DMS53 (cell line): ENCODE data around the gene LMBR1.
"Not testable (repeated sequence)": the region's sequence is repeated elsewhere in the genome, so short reads cannot be mapped to it uniquely, and the experiment has no call there.

Experiments used
- DNase-seq: peaks from one replicate; lab custom pipeline; 2025; lab: John Stamatoyannopoulos, UW

Gene LMBR1

DNA sequence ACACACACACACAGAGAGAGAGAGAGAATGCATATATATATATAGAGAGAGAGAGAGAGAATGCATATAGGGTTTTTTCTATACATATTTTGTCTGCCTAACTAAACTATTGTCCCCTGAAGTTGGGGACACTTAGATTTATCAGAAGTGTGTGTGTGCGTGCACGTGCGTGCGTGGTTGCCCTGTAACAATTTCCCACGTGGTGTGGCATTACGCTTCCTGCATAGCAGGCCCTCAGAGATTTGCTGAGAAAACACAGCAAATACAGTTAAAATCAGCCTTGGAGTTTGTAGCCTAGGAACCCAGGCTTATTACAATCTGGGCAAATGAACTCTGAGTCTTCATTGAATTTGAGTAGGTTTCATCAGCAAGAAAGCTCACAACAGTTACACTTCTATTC is 237.7 kb downstream of the LMBR1 start:
- DNase-seq = no peak

GRCh38 chr7:156654511-156655234 is 238.3 kb downstream of the LMBR1 start:
- no peak for DNase-seq

DNA sequence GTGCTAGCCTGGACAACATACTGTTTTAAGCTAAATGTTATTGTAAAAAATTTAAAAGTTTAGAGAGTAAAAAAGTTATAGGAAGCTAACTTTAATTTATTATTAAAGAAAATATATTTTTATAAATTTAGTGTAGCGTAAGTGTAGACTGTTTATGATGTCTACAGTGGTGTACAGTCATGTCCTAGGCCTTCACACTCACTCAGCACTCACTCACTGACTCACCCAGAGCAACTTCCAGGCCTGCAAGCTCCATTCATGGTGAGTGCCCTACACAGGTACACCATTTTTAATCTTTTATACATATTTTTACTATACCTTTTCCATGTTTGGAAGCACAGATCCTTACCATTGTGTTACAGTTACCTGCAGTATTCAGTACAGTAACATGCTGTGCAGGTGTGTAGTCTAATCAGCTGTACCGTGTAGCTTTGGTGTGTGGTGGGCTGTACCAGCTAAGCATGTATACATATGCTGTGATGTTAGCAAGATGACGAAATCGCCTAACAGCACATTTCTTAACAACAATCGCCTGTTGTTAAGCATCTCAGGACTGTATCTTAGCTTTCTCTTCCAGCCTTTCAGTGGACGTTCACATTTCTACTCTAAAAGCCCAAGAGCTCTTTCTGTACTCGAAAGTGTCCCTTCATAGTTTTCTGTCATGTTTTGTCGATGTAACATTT is 240.0 kb downstream of the LMBR1 start:
- no peak for DNase-seq

GRCh38 chr7:156651474-156651873 is 241.5 kb downstream of the LMBR1 start:
- no peak for DNase-seq

DNA sequence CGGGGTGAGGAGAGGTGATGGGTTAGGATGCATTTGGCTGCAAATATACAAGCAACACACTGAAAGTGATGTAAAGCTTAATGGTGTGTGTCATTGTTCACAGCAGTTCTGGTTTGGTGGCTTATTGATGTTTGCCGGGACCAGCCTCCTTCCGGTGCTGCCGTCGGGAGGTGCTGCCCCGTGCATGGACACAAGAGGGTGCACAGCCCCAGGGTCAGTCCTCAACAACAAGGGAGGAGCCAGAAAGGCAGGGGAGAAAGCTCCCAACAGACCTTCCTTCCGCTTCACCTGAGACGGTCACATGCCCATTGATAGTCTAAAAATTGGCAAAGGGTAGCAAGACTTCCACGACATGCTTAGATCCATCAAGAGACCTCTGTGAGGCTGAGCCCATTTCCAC is 242.9 kb downstream of the LMBR1 start:
- peak; percentile 70 for DNase-seq

DNA sequence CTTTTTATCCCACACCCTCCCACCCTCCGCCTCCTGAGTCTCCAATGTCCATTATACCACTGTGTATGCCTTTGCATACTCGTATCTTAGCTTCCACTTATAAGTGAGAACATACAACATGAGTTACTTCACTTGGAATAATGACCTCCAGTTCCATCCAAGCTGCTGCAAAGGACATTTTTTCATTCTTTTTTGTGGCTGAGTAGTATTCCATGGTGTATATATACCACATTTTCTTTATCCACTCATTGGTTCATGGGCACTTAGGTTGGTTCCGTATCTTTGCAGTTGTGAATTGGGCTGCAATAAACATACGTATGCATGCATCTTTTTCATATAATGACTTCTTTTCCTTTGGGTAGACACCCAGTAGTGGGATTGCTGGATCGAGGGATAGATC is 245.7 kb downstream of the LMBR1 start:
- DNase-seq = not testable (repeated sequence)

- DNase-seq = no peak
Measured at GRCh38 chr7:156642306-156643045, 250.5 kb downstream of the LMBR1 start.

- DNase-seq = peak; percentile 84
Measured at GRCh38 chr7:156640949-156641485, 252.0 kb downstream of the LMBR1 start.

- peak; percentile 98 for DNase-seq
Measured at GRCh38 chr7:156640257-156640948, 252.6 kb downstream of the LMBR1 start, which contains the start of gene RNF32. Gene RNF32, plus strand, starts transcription at chr7:156640774. Its CDS starts 3,104 bp downstream, at chr7:156643878.

DNA sequence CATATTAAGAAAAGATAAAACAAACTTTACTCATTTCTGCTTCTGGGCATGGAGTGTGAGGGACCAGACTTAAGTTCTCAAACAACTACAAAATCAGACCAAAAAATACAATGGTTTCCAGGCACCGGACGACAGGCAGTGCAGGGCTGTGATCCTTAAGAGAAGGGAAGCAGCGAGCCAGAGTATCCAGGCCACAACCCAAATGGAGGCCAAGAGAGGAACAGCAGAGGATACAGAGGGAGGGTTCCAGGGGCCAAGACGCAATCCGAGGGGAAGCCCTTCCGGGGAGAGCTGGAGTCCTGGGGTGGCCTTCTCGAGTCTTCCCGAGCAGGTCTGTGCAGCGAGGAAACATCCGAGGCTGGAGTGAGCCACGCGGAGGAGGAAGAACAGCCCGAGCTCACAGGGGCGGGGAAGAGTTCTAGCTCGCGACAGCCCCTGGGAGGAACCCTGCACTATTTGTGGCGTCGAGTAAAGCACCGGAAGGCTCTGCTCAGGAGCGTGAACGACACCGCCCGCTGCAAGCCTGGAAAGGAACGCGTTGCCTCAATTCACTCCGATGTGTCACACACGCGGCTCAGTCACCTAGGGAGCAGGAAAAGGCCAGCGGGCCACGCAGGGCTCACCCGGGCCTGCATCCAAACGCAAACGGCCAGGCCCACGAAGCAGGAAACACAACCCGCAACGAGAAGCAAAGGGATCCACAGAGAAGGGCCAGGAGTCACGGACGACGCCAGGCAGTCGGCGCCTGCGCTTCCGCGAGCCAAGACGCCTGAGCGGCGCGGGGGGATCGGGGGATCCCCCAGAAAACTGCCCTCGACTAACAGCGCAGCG is 253.3 kb downstream of the LMBR1 start:
- peak; percentile 93 for DNase-seq

DNA sequence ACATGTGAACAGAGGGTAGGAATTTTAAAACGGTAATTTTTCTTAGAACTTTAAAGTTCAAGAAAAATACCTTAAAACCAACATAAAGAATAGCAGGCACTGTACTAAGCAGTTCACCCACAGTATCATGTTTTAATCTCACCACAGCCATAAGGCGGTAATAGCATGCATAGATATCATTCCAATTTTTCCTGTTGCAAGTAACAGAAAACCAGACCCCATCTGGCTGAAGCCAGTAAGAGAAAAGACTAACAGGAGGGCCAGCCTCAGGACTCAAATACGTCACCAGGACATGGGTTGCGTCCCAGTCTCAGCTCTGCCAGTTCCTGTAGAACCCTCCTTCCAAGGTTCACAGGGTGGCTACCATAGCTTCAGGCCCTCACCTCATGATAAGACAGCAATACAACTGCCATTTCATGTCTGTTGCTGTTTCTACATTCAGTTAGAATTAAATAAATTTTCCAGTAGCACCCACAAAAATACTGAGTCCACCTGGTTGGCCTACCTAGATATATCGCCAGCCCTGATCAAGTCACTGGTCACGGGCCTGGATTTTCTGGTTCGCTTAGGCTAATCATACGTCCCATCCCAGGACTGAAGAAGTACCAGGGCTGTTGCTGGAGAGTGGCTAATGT is 254.4 kb downstream of the LMBR1 start:
- DNase-seq = no peak

DNA sequence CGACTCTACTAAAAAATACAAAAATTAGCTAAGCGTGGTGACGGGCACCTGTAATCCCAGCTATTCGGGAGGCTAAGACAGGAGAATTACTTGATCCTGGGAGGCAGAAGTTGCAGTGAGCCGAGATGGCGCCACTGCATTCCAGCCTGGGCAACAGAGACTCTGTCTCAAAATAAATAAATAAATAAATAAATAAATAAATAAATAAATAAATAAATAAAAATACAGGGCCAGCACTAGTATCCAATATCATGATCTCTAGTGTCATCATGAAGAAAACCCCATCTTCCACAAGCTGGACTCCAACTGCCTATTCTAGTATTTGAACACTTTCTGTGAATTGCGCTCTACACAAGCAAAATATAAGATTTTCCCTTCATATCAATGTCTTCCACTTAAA is 255.9 kb downstream of the LMBR1 start:
- not testable (repeated sequence) for DNase-seq

DNA sequence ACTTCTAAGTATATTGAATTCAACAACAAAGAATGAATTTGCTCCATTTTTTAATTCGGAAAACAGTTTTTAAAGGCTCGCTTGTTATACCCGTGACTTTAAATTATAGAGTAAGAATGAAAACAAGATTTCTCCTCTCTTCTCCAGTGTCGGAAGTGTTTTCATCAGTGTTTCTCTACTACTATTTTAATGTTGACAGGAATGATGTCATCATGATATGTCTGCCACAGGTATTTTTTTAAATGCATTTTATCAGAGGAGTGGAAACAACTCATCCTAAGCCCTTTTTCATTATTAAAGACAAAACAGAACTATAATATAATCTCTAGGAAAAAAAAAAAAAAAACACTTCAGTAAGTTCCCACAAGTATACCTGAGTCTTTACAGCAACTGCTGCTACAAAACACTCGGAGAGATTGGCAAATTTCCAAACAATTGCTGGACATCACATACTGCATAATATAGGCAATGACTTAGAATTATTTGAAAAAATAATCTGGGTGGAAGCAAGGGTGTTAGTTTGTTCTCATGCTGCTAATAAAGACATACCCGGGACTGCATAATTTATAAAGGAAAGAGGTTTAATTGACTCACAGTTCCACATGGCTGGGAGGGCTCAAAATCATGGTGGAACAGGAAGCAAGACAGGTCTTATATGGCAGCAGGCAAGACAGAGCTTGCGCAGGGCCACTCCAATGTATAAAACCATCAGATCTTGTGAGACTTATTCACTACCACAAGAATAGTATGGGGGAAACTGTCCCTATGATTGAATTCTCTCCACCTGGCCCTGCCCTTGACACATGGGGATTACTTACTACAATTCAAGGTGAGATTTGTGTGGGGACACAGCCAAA is 257.2 kb downstream of the LMBR1 start:
- peak; percentile 45 for DNase-seq

- no peak for DNase-seq
Measured at GRCh38 chr7:156634117-156634516, 258.9 kb downstream of the LMBR1 start.

GRCh38 chr7:156629873-156630272 is 263.1 kb downstream of the LMBR1 start:
- DNase-seq = peak; percentile 18

DNA sequence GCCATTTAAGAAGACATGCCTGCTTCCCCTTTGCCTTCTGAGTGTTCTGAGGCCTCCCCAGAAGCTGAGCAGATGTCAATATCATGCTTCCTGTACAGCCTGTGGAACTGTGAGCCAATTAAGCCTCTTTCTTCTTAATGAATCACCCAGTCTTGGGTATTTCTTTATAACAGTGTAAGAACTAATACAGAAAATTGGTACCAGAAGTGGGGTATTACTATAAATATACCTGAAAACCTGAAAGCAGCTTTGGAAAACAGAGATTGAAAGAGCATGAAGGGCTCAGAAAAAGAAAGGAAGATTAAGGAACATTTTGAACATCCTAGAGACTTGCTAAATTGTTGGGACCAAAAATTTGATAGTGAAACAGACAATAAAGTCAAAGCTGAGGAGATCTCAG is 264.4 kb downstream of the LMBR1 start:
- DNase-seq = no peak
